Suprapubic skin (tissue), 4 donors: ENCODE results near the gene PEAK3. TPM values are rescaled to one million over a fixed set of nuclear protein-coding genes. Genes with fewer than 3 reads are reported as not detected.
A peak's percentile ranks its signal among the peaks of the same experiment; 100 is the strongest.

ENCODE experiments used
- DNase-seq, 2 donors: peaks; one replicate each; pipeline ENCODE4 v3.0.0-alpha.2; 2019; ENCODE audit warnings: low spot score in 2 of 2
- H3K27ac ChIP-seq: fragments of 200-600 bp; sonication (generic); one replicate; pipeline ENCODE4 v1.5.1; 2019
- H3K27me3 ChIP-seq: fragments of 200-600 bp; sonication (generic); one replicate; pipeline ENCODE4 v1.5.1; 2019
- H3K36me3 ChIP-seq: fragments of 200-600 bp; sonication (generic); one replicate; pipeline ENCODE4 v1.5.1; 2019
- H3K4me1 ChIP-seq: fragments of 200-600 bp; sonication (generic); one replicate; pipeline ENCODE4 v1.5.1; 2019
- H3K4me3 ChIP-seq: fragments of 200-600 bp; sonication (generic); one replicate; pipeline ENCODE4 v1.5.1; 2019; ENCODE audit warnings: mild to moderate bottlenecking
- H3K9me3 ChIP-seq: fragments of 200-600 bp; sonication (generic); one replicate; pipeline ENCODE4 v1.5.1; 2019
- EP300 ChIP-seq: sonication (generic); formaldehyde crosslinking; IDR thresholded peaks from one replicate; pipeline ENCODE4 v1.6.1; 2017; ENCODE audit warnings: antibody characterized with exemption
- POLR2A ChIP-seq, 2 donors: fragments of 450-650 bp; IDR thresholded peaks; one replicate each; pipeline ENCODE4 v1.6.1; 2017; ENCODE audit warnings: antibody characterized with exemption in 2 of 2, mild to moderate bottlenecking in 2 of 2, moderate library complexity in 2 of 2
- POLR2AphosphoS5 ChIP-seq, 3 donors: sonication (generic); formaldehyde crosslinking; IDR thresholded peaks; one replicate each; pipeline ENCODE4 v1.6.1; 2017; ENCODE audit warnings: antibody characterized with exemption in 3 of 3
- WGBS: methylation state at CpG from one replicate; pipeline ENCODE4 v1.1.5; 2018; 5-methylcytosine and 5-hydroxymethylcytosine counted together
- total RNA-seq, 4 donors: library from RNA; depleted of rRNA; stranded (reverse); fragments of >200 nt; gene quantifications; one replicate each; pipeline ENCODE4 v1.1.0, GENCODE V29; 2016
- TF ChIP-seq, protein P1 (sequence below), 2 donors: fragments of 200-600 bp in 1 of 2; fragments of 450-650 bp in 1 of 2; sonication (generic) in 1 of 2; IDR thresholded peaks; one replicate each; pipeline ENCODE4 v1.5.1; 2016 to 2019; ENCODE audit warnings: antibody characterized with exemption in 2 of 2, mild to moderate bottlenecking in 1 of 2, moderate library complexity in 1 of 2

Gene PEAK3
- total RNA-seq, 4 donors from 2014 or later = 0.55 to 1.4 TPM; not detected in 2

DNA sequence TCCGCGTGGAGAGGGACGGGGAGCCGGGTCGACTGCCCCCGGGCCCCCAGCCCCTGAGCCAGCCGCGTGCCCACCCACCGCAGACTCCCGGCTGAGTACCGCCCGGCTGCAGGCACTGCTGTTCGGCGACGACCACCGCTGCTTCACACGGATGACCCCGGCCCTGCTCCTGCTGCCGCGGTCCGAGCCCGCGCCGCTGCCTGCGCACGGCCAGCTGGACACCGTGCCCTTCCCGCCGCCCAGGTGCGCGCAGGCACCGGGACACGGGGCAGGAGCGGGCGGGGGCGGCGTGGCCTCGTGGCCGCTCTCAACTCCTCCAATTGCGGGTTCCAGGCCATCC, 31.2 kb downstream of the PEAK3 start:
- Histone ChIP-seq H3K9me3 (no peaks in the 10 kb centered on the region), H3K27ac (no peak overlapping the region), H3K27me3 (peaks cover 51% of the 10 kb centered on the region), H3K4me1 (peaks cover 44% of the 10 kb centered on the region), H3K36me3 (peaks cover 35% of the 10 kb centered on the region), H3K4me3 (peak overlapping the region; percentile 37)
- WGBS = no CpG with 5 or more reads among the region's 40 CpGs
- no peak for DNase-seq
- TF ChIP-seq POLR2A (IDR thresholded peaks at IDR 0.05) = no peak
- TF ChIP-seq, protein P1, sequence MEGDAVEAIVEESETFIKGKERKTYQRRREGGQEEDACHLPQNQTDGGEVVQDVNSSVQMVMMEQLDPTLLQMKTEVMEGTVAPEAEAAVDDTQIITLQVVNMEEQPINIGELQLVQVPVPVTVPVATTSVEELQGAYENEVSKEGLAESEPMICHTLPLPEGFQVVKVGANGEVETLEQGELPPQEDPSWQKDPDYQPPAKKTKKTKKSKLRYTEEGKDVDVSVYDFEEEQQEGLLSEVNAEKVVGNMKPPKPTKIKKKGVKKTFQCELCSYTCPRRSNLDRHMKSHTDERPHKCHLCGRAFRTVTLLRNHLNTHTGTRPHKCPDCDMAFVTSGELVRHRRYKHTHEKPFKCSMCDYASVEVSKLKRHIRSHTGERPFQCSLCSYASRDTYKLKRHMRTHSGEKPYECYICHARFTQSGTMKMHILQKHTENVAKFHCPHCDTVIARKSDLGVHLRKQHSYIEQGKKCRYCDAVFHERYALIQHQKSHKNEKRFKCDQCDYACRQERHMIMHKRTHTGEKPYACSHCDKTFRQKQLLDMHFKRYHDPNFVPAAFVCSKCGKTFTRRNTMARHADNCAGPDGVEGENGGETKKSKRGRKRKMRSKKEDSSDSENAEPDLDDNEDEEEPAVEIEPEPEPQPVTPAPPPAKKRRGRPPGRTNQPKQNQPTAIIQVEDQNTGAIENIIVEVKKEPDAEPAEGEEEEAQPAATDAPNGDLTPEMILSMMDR (IDR thresholded peaks at IDR 0.05) = no peak
- no peak for TF ChIP-seq POLR2AphosphoS5 (IDR thresholded peaks at IDR 0.05)
- no peak for TF ChIP-seq EP300

DNA sequence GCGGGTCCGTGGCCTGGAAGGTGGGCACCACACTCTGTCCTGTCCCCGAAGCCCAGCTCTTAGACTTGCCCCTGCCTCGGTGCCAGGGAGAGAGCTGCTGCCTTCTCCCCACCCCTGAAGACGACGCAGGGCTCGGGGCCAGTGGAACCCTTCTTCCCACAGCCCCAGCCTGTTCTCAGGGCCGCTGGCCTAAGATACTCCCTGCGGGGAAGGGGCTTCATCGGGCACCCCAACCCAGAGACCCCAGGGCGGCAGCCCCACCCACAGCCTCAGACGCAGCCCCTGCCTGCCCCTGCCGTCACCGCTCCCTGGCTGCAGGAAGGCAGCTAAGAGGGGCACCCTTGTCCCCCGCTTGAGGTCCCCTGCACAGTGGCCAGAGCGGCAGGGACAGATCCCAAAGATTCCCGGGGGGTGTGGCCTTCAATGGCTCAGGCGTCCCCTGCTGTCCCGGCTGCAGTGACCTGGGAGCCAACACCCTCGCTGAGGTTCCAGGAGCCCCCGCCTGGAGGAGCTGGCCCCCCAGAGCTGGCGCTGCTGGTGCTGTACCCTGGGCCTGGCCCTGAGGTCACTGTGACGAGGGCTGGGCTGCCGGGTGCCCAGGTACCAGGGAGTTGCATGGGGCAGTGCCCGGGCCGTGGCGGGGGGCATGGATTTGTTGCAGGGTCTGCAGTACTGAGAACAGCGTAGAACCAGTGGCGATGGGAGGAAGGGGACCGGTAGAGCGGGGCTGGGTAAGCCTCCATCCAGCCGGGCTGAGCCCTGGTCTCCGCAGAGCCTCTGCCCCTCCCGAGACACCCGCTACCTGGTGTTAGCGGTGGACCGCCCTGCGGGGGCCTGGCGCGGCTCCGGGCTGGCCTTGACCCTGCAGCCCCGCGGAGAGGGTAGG, 31.9 kb downstream of the PEAK3 start:
- H3K36me3 ChIP-seq = peaks cover 41% of the 10 kb centered on the region
- WGBS = 32% methylated on average over 18 of the region's 43 CpGs
- H3K9me3 ChIP-seq = no peaks in the 10 kb centered on the region
- H3K4me3 ChIP-seq = no peak overlapping the region
- H3K4me1 ChIP-seq = peaks cover 44% of the 10 kb centered on the region
- no peak for TF ChIP-seq EP300
- TF ChIP-seq POLR2AphosphoS5 (IDR thresholded peaks at IDR 0.05) = no peak
- no peak overlapping the region for H3K27ac ChIP-seq
- H3K27me3 ChIP-seq = peaks cover 51% of the 10 kb centered on the region
- no peak for DNase-seq

DNA sequence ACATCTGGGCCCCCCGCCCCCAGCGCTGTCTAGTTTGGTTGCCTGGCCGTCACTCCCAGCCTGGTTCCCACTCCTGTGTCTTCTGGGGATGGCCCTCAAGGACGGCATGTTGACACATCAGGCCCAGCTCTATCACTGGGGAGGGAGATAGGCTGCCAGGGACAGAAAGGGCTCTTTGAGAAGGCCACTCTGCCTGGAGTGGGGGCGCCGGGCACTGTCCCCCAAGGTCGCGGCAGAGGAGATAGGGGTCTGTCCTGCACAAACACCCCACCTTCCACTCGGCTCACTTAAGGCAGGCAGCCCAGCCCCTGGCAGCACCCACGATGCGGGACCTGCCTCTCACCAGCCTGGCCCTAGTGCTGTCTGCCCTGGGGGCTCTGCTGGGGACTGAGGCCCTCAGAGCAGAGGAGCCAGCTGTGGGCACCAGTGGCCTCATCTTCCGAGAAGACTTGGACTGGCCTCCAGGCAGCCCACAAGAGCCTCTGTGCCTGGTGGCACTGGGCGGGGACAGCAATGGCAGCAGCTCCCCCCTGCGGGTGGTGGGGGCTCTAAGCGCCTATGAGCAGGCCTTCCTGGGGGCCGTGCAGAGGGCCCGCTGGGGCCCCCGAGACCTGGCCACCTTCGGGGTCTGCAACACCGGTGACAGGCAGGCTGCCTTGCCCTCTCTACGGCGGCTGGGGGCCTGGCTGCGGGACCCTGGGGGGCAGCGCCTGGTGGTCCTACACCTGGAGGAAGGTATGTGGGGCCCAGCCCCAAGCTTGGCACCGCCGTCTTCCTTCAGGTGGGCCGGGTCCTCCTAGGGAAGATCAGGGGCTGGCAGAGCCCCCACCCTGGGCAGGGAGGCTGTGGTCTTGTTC, 32.7 kb downstream of the PEAK3 start, which contains the start of gene AMH:
AMH (plus strand) TSS at position 314 of the 857 bp plus-strand sequence; CDS start at position 324, 10 bp downstream.
- H3K27me3 ChIP-seq = peaks cover 51% of the 10 kb centered on the region
- H3K4me3 ChIP-seq = no peak within 1 kb of the TSS
- 80% methylated on average over 7 of the region's 27 CpGs for WGBS
- H3K9me3 ChIP-seq = no peaks in the 10 kb centered on the region
- no peak for DNase-seq
- TF ChIP-seq EP300 (no peak), POLR2AphosphoS5 (IDR thresholded peaks at IDR 0.05) (no peak), POLR2A (IDR thresholded peaks at IDR 0.05) (no peak)
- TF ChIP-seq, protein P1 (IDR thresholded peaks at IDR 0.05) = no peak
- H3K36me3 ChIP-seq = peaks cover 50% of the 10 kb centered on the region
- H3K4me1 ChIP-seq = peaks cover 44% of the 10 kb centered on the region
- H3K27ac ChIP-seq = no peak within 1 kb of the TSS

DNA sequence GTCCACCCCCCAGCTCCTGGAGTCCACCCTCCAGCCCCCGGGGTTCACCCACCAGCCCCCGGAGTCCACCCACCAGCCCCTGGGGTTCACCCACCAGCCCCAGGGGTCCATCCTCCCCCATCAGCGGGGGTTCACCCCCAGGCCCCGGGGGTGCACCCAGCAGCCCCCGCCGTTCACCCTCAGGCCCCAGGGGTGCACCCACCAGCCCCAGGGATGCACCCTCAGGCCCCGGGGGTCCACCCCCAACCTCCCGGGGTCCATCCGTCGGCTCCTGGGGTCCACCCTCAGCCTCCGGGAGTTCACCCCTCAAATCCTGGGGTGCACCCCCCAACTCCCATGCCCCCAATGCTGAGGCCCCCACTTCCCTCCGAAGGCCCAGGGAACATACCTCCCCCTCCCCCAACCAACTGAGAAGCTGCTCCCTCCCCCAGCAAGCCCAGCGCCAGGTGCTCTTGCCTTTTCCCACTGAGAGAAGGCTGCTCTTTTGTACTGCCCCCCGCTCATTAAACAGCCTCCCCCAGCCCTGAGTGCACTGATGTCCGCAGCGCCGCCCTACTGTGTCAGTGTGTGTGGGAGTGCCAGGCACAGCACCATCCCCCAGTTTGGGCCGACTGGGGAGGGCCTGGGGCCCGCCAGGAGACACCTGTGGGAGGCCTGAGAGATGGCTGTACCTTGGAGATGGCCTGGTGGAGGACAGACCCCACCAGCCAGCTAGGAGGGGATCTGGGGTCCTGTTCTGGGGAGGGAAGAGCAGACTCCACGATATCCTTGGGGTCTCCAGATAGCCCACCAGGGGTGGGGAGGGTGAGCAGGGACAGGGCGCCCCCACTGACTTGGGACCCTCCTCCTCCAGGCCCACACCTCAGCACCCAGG, 33.6 kb downstream of the PEAK3 start:
- H3K4me3 ChIP-seq = no peak overlapping the region
- peaks cover 59% of the 10 kb centered on the region for H3K36me3 ChIP-seq
- H3K4me1 ChIP-seq = peaks cover 41% of the 10 kb centered on the region
- TF ChIP-seq POLR2AphosphoS5 (IDR thresholded peaks at IDR 0.05) (no peak), POLR2A (IDR thresholded peaks at IDR 0.05) (no peak), EP300 (no peak)
- TF ChIP-seq, protein P1 (IDR thresholded peaks at IDR 0.05) = no peak
- no peaks in the 10 kb centered on the region for H3K9me3 ChIP-seq
- peaks cover 44% of the 10 kb centered on the region for H3K27me3 ChIP-seq
- no peak overlapping the region for H3K27ac ChIP-seq
- 86% methylated on average over 12 of the region's 21 CpGs for WGBS
- no peak for DNase-seq

DNA sequence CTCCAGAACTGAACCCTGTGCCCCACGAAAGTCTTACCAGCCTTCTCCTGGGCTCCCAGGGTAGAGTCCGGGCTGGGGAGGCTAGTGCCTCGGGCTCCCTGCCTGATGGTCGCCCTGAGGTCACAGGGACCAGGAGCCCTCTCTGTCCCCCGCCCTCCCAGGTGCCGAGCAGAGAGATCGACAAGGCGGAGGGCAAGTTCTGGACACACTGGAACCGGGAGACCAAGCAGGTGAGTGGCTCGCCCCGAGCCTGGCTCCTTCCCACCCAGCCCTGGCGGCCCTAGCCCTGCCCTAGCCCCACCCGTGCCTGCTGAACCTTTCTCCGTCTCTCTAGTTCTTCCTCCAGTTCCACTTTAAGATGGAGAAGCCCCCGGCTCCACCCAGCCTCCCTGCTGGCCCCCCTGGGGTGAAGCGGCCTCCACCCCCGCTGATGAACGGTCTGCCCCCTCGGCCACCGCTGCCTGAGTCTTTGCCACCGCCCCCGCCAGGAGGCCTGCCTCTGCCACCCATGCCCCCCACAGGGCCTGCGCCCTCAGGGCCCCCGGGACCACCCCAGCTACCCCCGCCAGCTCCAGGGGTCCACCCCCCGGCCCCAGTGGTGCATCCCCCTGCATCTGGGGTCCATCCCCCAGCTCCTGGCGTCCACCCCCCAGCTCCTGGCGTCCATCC, 34.4 kb downstream of the PEAK3 start:
- H3K4me3 ChIP-seq = no peak overlapping the region
- no peaks in the 10 kb centered on the region for H3K9me3 ChIP-seq
- H3K36me3 ChIP-seq = peaks cover 63% of the 10 kb centered on the region
- peaks cover 40% of the 10 kb centered on the region for H3K4me1 ChIP-seq
- 85% methylated on average over 21 of the region's 28 CpGs for WGBS
- H3K27me3 ChIP-seq = peaks cover 36% of the 10 kb centered on the region
- no peak overlapping the region for H3K27ac ChIP-seq
- DNase-seq = no peak
- TF ChIP-seq, protein P1 (IDR thresholded peaks at IDR 0.05) = no peak
- no peak for TF ChIP-seq EP300
- TF ChIP-seq POLR2A (IDR thresholded peaks at IDR 0.05) = no peak
- no peak for TF ChIP-seq POLR2AphosphoS5 (IDR thresholded peaks at IDR 0.05)
